KMS-11 (cell line): Measurements from ENCODE around the gene RPS14.
"Not testable (repeated sequence)": the region's sequence is repeated elsewhere in the genome, so short reads cannot be mapped to it uniquely, and the experiment has no call there.

ENCODE experiments used
- H2AFZ ChIP-seq: fragments of 200-600 bp; sonication (generic); 2 replicates; pipeline ENCODE4 v1.6.1; 2016; ENCODE audit warnings: antibody characterized with exemption, mixed run types, low read depth
- H3K27ac ChIP-seq: fragments of 200-600 bp; sonication (generic); 2 replicates; pipeline ENCODE4 v1.6.1; 2016; ENCODE audit warnings: mild to moderate bottlenecking, mixed run types
- H3K27me3 ChIP-seq: fragments of 200-600 bp; sonication (generic); 2 replicates; pipeline ENCODE4 v1.6.1; 2017; ENCODE audit warnings: mild to moderate bottlenecking, low read depth, mixed run types, moderate library complexity; ENCODE audit not compliant: insufficient read depth
- H3K36me3 ChIP-seq: fragments of 200-600 bp; sonication (generic); 2 replicates; pipeline ENCODE4 v1.6.1; 2017; ENCODE audit warnings: mild to moderate bottlenecking, mixed run types; ENCODE audit not compliant: insufficient read depth
- H3K4me1 ChIP-seq: fragments of 200-600 bp; sonication (generic); 2 replicates; pipeline ENCODE4 v1.6.1; 2016; ENCODE audit warnings: mild to moderate bottlenecking, low read depth, mixed run types; ENCODE audit not compliant: poor library complexity, severe bottlenecking
- H3K4me2 ChIP-seq: fragments of 200-600 bp; sonication (generic); 2 replicates; pipeline ENCODE4 v1.7.0; 2016; ENCODE audit warnings: mild to moderate bottlenecking, mixed run types
- H3K4me3 ChIP-seq: fragments of 200-600 bp; sonication (generic); IDR thresholded peaks from 2 replicates; pipeline ENCODE4 v1.6.1; 2017; ENCODE audit warnings: low read depth, low read length, mixed read lengths; ENCODE audit not compliant: insufficient read depth
- H3K79me2 ChIP-seq: fragments of 200-600 bp; sonication (generic); 2 replicates; pipeline ENCODE4 v1.6.1; 2016; ENCODE audit warnings: low read depth, mixed run types; ENCODE audit not compliant: insufficient read depth
- H3K9ac ChIP-seq: fragments of 200-600 bp; sonication (generic); 2 replicates; pipeline ENCODE4 v1.6.1; 2016; ENCODE audit warnings: mild to moderate bottlenecking, mixed run types
- H4K20me1 ChIP-seq: fragments of 200-600 bp; sonication (generic); 2 replicates; pipeline ENCODE4 v1.6.1; 2016; ENCODE audit warnings: mild to moderate bottlenecking, mixed run types; ENCODE audit not compliant: insufficient read depth
- TF ChIP-seq, protein P1 (sequence below): fragments of 200-600 bp; sonication (generic); conservative IDR thresholded peaks from 2 replicates; pipeline ENCODE4 v1.6.1; 2017; ENCODE audit warnings: low read depth, mild to moderate bottlenecking, antibody characterized with exemption, low read length, moderate library complexity, mixed read lengths

Gene RPS14

DNA sequence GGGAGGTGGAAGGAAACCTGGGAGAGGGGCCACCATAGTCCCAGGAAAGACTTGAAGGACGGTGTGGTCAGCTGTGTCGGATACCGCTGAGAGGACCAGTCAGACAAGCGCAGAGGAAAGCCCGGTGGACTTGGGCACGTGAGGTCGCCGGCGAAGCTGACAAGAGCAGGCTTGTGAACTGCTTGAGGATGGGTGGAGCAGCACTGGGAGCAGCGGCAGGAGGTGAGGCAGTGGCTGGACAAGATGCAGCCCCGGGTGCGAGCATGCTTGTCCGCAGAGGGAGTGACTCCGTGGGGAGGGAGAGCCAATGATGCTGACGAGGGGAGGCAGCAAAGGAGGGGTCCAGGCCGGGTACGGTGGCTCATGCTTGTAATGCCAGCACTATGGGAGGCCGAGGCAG lies 18.5 kb downstream of the RPS14 start:
- Histone ChIP-seq H4K20me1 (no peaks in the 10 kb centered on the region), H3K79me2 (no peaks in the 10 kb centered on the region), H3K27me3 (no peaks in the 10 kb centered on the region), H2AFZ (no peak overlapping the region), H3K27ac (no peak overlapping the region), H3K4me2 (no peak overlapping the region), H3K36me3 (no peaks in the 10 kb centered on the region), H3K4me3 (no peak overlapping the region), H3K4me1 (peaks cover 5% of the 10 kb centered on the region), H3K9ac (no peak overlapping the region)
- TF ChIP-seq, protein P1, sequence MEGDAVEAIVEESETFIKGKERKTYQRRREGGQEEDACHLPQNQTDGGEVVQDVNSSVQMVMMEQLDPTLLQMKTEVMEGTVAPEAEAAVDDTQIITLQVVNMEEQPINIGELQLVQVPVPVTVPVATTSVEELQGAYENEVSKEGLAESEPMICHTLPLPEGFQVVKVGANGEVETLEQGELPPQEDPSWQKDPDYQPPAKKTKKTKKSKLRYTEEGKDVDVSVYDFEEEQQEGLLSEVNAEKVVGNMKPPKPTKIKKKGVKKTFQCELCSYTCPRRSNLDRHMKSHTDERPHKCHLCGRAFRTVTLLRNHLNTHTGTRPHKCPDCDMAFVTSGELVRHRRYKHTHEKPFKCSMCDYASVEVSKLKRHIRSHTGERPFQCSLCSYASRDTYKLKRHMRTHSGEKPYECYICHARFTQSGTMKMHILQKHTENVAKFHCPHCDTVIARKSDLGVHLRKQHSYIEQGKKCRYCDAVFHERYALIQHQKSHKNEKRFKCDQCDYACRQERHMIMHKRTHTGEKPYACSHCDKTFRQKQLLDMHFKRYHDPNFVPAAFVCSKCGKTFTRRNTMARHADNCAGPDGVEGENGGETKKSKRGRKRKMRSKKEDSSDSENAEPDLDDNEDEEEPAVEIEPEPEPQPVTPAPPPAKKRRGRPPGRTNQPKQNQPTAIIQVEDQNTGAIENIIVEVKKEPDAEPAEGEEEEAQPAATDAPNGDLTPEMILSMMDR = no peak

DNA sequence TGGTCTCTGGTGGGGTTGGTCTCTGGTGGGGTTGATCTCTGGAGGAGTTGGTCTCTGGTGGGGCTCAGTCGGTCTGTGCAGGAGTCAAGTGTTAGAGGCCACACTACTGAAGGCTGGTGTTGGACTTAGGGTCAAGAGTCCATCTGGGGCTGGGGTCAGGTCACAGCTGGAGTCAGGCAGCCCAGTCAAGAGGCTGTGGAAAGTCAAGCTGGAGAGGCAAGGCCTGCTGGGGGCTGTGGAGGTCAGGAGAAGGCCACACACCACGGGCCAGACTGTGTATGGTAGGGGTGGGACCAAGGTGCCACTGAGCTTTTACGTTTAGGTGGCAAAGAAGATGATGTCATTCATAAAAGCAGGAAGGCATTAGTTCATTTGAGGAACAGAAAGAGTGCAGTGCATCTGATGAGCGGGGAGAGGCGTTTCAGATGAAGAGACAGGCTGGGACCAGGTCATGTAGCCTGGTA lies 20.1 kb downstream of the RPS14 start:
- TF ChIP-seq, protein P1 = no peak
- Histone ChIP-seq H4K20me1 (no peaks in the 10 kb centered on the region), H3K27ac (no peak overlapping the region), H2AFZ (no peak overlapping the region), H3K9ac (no peak overlapping the region), H3K79me2 (no peaks in the 10 kb centered on the region), H3K4me2 (no peak overlapping the region), H3K4me3 (no peak overlapping the region), H3K27me3 (no peaks in the 10 kb centered on the region), H3K36me3 (no peaks in the 10 kb centered on the region), H3K4me1 (no peaks in the 10 kb centered on the region)

DNA sequence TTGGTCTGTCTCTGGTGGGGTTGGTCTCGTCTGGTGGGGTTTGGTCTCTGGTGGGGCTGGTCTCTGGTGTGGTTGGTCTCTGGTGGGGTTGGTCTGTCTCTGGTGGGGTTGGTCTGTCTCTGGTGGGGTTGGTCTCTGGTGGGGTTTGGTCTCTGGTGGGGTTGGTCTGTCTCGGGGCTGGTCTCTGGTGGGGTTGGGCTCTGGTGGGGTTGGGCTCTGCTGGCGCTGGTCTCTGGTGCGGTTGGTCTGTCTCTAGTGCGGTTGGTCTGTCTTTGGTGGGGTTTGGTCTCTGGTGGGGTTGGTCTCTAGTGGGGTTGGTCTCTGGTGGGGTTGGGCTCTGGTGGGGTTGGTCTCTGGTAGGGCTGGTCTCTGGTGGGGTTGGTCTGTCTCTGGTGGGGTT lies 20.6 kb downstream of the RPS14 start:
- Histone ChIP-seq H3K27me3 (no peaks in the 10 kb centered on the region), H3K36me3 (no peaks in the 10 kb centered on the region), H3K4me3 (no peak overlapping the region), H3K4me1 (no peaks in the 10 kb centered on the region), H3K79me2 (no peaks in the 10 kb centered on the region), H3K9ac (no peak overlapping the region), H2AFZ (no peak overlapping the region), H3K4me2 (no peak overlapping the region), H3K27ac (no peak overlapping the region), H4K20me1 (no peaks in the 10 kb centered on the region)
- TF ChIP-seq, protein P1 = no peak

DNA sequence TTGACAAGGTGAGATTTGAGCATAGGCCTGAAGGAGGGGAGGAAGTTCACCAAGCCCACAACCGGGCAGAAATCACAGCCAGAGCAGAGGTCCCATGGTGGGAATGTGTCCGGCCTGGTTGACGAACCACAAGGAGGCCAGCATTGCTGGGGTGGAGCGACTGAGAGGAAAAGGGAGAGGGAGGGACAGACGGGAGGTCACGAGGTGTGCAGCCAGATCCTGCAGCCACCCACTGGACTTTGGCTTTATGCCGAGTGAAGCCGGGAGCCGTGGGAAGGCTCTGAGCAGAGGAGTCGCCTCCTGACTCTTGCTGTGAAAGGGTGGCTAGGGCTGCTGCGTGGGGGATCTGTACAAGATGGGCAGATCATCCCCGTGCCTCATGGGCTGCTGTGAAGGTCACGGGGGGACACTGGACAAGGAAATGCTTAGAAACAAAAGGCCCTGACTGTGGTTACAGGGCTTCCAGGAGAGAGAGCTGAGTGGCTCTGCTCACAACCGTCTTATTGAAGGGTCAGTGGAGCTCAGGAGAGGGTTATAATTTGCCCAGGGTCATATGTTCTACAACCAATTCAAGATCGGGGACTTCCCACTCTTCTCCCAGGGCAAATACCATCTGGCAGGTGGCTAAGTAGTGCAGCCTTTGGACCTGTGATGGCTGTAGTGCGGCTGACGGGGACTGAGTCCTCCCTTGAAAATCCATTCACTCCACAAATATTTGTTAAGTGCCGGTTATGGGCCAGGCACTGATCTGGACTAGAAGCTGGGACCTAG lies 21.2 kb downstream of the RPS14 start:
- Histone ChIP-seq H3K36me3 (no peaks in the 10 kb centered on the region), H3K4me2 (no peak overlapping the region), H3K4me3 (no peak overlapping the region), H2AFZ (no peak overlapping the region), H3K27me3 (no peaks in the 10 kb centered on the region), H3K27ac (no peak overlapping the region), H3K79me2 (no peaks in the 10 kb centered on the region), H3K9ac (no peak overlapping the region), H3K4me1 (no peaks in the 10 kb centered on the region), H4K20me1 (no peaks in the 10 kb centered on the region)
- TF ChIP-seq, protein P1 = no peak

DNA sequence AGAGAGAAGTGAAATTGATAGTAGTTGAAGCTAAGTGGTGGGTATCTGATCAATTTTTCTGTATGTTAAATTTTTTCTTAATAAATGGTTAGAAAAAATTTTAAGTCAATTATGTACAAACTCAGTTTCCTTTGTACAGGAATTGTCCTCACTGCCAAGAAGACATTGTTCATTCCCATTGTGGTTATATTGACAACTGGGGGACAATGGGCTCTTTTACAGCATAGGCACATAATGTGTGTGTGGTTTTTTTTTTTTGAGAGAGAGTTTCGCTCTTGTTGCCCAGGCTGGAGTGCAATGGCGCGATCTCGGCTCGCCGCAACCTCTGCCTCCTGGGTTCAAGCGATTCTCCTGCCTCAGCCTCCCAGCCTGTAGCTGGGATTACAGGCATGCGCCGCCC lies 23.4 kb downstream of the RPS14 start:
- not testable (repeated sequence) for H4K20me1 ChIP-seq, H3K27me3 ChIP-seq, H2AFZ ChIP-seq, H3K36me3 ChIP-seq, H3K4me2 ChIP-seq, H3K79me2 ChIP-seq, H3K4me1 ChIP-seq, H3K9ac ChIP-seq, H3K4me3 ChIP-seq, H3K27ac ChIP-seq
